Measurements from ENCODE around the gene DOCK1. TPM values are rescaled to one million over a fixed set of nuclear protein-coding genes. Genes with fewer than 3 reads are reported as not detected.

The DOCK1 gene
- total RNA-seq, 4 donors from 2014 or later = 50.8 to 59.0 (median 53.6) TPM

DNA sequence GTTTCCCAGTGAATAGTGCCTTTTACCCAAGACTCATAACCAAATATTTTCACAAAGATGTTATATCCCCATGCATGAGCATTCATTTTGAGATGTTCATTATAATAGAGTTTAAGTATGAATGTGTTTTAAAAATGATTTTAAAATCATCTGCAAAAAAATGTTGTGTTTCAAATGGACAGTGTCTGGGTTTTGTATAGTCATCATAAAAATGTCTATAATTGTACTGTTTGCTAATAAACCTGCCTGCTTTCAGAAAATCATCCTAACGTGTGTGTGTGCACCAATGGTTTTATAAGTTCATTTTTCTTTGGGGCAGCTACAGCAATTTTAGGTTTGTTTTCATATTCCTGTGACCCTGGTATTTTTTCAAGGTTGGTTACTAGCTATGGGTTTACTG lies 228.0 kb downstream of the DOCK1 start:
- no peaks in the 10 kb centered on the region for H3K27me3 ChIP-seq
- no peak for ATAC-seq
- no peak overlapping the region for H3K4me3 ChIP-seq
- H3K9me3 ChIP-seq = no peaks in the 10 kb centered on the region
- 58 to 92% methylated on average over 1 of the region's 1 CpG for WGBS, 2 donors (ENCODE audit: low coverage in 1 of 2)
- peaks cover 0 to 58% of the 10 kb centered on the region in 2 donors for H3K36me3 ChIP-seq
- H3K4me1 ChIP-seq = no peaks in the 10 kb centered on the region
- TF ChIP-seq POLR2AphosphoS5 (IDR thresholded peaks at IDR 0.05) = no peak
- no peak overlapping the region for H3K27ac ChIP-seq

DNA sequence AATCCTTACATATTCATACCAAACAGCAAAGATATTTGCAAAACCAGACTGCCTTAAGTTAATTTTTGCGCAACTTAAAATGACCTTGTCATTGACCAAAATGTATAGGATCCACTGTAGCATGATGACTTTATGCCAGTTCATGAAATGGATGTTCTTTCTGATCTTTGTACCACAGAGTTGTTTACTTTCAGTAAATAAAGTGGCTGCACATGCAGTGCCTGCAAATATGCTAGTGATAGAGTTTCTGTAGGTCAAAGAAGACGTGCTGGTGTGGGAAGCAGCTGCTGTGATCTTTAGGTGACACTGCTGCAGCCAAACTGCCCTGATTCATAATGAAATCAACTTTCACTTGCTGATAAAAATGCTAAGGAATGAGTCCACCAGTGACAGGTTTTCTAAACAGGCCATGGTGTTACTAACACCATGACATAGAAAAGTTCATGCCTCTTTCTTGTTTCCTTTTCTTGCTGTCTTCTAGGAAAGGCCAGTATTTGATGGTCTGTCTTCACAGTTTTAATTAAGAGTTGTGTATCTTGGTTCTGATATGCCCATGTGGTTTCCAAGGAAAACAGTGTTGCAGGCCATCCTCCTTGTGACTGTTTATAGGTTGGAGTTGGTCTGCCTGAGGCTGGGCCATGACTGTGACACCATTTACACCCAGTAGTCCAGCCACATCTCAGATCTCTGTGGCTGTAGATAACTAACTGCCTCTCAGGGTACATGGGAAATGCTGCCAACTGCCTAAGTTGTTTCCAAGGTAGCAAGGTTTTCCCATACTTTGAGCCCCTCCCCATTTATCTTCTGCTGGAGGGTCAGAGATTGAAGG lies 228.7 kb downstream of the DOCK1 start:
- peaks cover 0 to 58% of the 10 kb centered on the region in 2 donors for H3K36me3 ChIP-seq
- no peaks in the 10 kb centered on the region for H3K27me3 ChIP-seq
- no peaks in the 10 kb centered on the region for H3K9me3 ChIP-seq
- ATAC-seq = no peak
- no peak overlapping the region for H3K4me3 ChIP-seq
- WGBS, 2 donors (ENCODE audit: low coverage in 1 of 2) = 63 to 70% methylated on average over 2 of the region's 2 CpGs
- no peaks in the 10 kb centered on the region for H3K4me1 ChIP-seq
- H3K27ac ChIP-seq = no peak overlapping the region
- TF ChIP-seq POLR2AphosphoS5 (IDR thresholded peaks at IDR 0.05) = no peak
- TF ChIP-seq, protein P1, sequence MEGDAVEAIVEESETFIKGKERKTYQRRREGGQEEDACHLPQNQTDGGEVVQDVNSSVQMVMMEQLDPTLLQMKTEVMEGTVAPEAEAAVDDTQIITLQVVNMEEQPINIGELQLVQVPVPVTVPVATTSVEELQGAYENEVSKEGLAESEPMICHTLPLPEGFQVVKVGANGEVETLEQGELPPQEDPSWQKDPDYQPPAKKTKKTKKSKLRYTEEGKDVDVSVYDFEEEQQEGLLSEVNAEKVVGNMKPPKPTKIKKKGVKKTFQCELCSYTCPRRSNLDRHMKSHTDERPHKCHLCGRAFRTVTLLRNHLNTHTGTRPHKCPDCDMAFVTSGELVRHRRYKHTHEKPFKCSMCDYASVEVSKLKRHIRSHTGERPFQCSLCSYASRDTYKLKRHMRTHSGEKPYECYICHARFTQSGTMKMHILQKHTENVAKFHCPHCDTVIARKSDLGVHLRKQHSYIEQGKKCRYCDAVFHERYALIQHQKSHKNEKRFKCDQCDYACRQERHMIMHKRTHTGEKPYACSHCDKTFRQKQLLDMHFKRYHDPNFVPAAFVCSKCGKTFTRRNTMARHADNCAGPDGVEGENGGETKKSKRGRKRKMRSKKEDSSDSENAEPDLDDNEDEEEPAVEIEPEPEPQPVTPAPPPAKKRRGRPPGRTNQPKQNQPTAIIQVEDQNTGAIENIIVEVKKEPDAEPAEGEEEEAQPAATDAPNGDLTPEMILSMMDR (IDR thresholded peaks at IDR 0.05) = no peak
- TF ChIP-seq EP300 (IDR thresholded peaks at IDR 0.05) = no peak
- no peak for TF ChIP-seq POLR2A (IDR thresholded peaks at IDR 0.05)

DNA sequence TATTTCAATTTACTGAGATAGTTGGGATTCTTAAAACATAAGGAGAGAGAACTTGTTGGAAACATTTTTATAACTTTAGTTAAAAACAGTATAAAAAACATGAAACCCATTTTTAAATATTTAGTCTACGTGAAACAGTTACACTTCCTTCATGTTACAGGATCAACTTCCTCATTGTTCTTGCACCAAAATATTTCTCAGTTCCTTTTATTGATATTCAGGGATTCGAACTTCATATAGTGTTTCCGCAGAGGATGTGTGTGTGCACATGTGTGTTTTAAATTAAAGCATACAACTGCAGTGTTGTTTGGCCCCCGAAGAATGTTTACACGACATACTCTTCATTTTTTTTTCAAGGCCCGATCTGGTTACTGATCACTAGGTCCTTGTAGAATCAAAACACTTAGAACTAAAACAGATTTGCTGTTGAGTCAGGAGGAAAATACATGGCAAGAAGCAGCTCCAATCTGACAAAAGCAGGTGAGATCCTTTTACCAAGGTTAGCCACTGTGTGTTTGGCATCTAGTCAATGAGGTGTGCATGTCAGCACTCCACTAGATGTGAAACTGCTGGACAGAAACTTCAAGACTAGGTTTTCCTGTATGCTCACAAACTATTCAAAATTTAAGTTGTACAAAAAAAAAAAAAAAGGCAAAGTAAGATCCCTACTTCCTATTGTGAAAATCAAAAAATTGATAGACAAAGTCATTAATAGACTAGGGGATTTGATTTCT lies 230.8 kb downstream of the DOCK1 start:
- Histone ChIP-seq H3K27ac (no peak overlapping the region), H3K9me3 (no peaks in the 10 kb centered on the region), H3K4me1 (no peaks in the 10 kb centered on the region), H3K36me3 (peaks cover 0 to 58% of the 10 kb centered on the region in 2 donors), H3K4me3 (no peak overlapping the region), H3K27me3 (no peaks in the 10 kb centered on the region)
- no peak for ATAC-seq
- TF ChIP-seq POLR2AphosphoS5 (IDR thresholded peaks at IDR 0.05) (no peak), POLR2A (IDR thresholded peaks at IDR 0.05) (no peak), EP300 (IDR thresholded peaks at IDR 0.05) (no peak)
- TF ChIP-seq, protein P1 (IDR thresholded peaks at IDR 0.05) = no peak
- 64 to 69% methylated on average over 5 to 6 of the region's 6 CpGs for WGBS, 2 donors (ENCODE audit: low coverage in 1 of 2)

DNA sequence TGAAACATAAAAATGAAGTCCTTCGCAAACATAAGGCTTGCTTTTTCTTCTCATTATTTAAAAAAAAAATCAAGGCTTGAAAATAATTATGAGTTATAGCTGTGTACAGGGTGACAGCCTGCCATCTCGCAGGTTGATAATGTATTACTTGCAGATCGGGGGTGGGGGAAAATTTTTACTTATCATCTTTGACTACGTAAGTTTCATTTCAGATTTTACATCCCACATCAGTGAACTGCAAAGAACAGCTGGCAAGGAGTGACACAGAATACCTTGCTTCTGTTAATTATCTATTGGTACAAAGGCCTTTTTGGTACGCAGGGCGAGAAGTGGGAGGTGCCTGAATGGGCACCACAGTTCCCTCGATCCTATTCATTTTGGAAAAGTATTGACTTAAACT lies 232.2 kb downstream of the DOCK1 start:
- Histone ChIP-seq H3K27me3 (no peaks in the 10 kb centered on the region), H3K36me3 (peaks cover 0 to 57% of the 10 kb centered on the region in 2 donors), H3K27ac (no peak overlapping the region), H3K9me3 (no peaks in the 10 kb centered on the region), H3K4me3 (no peak overlapping the region), H3K4me1 (no peaks in the 10 kb centered on the region)
- ATAC-seq = no peak
- 80 to 93% methylated on average over 1 to 7 of the region's 7 CpGs for WGBS, 2 donors (ENCODE audit: low coverage in 1 of 2)
- TF ChIP-seq, protein P1 (IDR thresholded peaks at IDR 0.05) = no peak
- TF ChIP-seq POLR2A (IDR thresholded peaks at IDR 0.05) = no peak
- no peak for TF ChIP-seq POLR2AphosphoS5 (IDR thresholded peaks at IDR 0.05)
- TF ChIP-seq EP300 (IDR thresholded peaks at IDR 0.05) = no peak

DNA sequence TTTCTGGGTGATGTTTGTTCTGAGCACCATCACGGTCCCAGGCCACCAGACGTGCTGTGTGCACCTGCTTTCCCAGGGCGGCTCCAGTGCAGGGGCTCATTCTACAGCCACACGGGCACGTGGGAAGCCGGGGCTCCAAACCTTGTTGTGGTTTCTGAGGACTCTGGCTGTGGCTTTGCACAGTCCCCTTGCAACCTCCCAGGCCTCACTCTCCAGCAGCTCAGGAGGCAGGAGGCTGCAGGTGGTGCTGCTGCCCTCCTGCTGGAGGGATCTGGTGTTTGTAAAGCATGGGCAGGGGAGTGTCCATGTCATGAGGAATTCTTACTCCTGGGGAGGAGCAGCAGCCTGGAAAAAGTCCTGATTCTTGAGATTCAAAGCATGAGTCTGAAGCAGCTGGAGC lies 236.9 kb downstream of the DOCK1 start:
- 80% methylated on average over 1 of the region's 6 CpGs; no CpG with 5 or more reads in 1 of the 2 donors for WGBS, 2 donors (ENCODE audit: low coverage in 1 of 2)
- H3K27ac ChIP-seq = no peak overlapping the region
- no peak for ATAC-seq
- H3K4me1 ChIP-seq = no peaks in the 10 kb centered on the region
- H3K27me3 ChIP-seq = no peaks in the 10 kb centered on the region
- no peak overlapping the region for H3K4me3 ChIP-seq
- TF ChIP-seq EP300 (IDR thresholded peaks at IDR 0.05) (no peak), POLR2A (IDR thresholded peaks at IDR 0.05) (no peak), POLR2AphosphoS5 (IDR thresholded peaks at IDR 0.05) (no peak)
- TF ChIP-seq, protein P1 (IDR thresholded peaks at IDR 0.05) = no peak
- H3K36me3 ChIP-seq = peaks cover 0 to 67% of the 10 kb centered on the region in 2 donors
- H3K9me3 ChIP-seq = no peaks in the 10 kb centered on the region
